NCI-H748 (cell line): ENCODE results near the gene SIL1.
A peak's percentile ranks its signal among the peaks of the same experiment; 100 is the strongest.
"Not testable (repeated sequence)": the region's sequence is repeated elsewhere in the genome, so short reads cannot be mapped to it uniquely, and the experiment has no call there.

Source experiments
- DNase-seq: peaks from one replicate; lab custom pipeline; 2025; ENCODE audit not compliant: unreplicated experiment; lab: John Stamatoyannopoulos, UW

SIL1 gene

GRCh38 chr5:138930371-138931097 is 267.6 kb downstream of the SIL1 start:
- DNase-seq = no peak

GRCh38 chr5:138929571-138929955 is 268.6 kb downstream of the SIL1 start:
- no peak for DNase-seq

- DNase-seq = no peak
Observed at GRCh38 chr5:138927979-138928378, 270.2 kb downstream of the SIL1 start.

- DNase-seq = no peak
Observed at GRCh38 chr5:138927544-138927943, 270.6 kb downstream of the SIL1 start.

- no peak for DNase-seq
Observed at GRCh38 chr5:138926688-138927448, 271.3 kb downstream of the SIL1 start.

- DNase-seq = no peak
Observed at GRCh38 chr5:138926257-138926656, 271.9 kb downstream of the SIL1 start.

- no peak for DNase-seq
Observed at GRCh38 chr5:138925090-138925635, 273.0 kb downstream of the SIL1 start.

GRCh38 chr5:138922494-138922893 is 275.7 kb downstream of the SIL1 start:
- no peak for DNase-seq

GRCh38 chr5:138921362-138921761 is 276.8 kb downstream of the SIL1 start:
- not testable (repeated sequence) for DNase-seq

GRCh38 chr5:138920181-138920580 is 278.0 kb downstream of the SIL1 start:
- no peak for DNase-seq

GRCh38 chr5:138918686-138919085 is 279.5 kb downstream of the SIL1 start:
- DNase-seq = no peak

- DNase-seq = no peak
Observed at GRCh38 chr5:138914338-138914737, 283.8 kb downstream of the SIL1 start.

- DNase-seq = no peak
Observed at GRCh38 chr5:138913773-138914172, 284.4 kb downstream of the SIL1 start.

- DNase-seq = no peak
Observed at GRCh38 chr5:138912093-138912492, 286.1 kb downstream of the SIL1 start.

GRCh38 chr5:138911441-138911840 is 286.7 kb downstream of the SIL1 start:
- DNase-seq = no peak

GRCh38 chr5:138910546-138911185 is 287.5 kb downstream of the SIL1 start:
- no peak for DNase-seq

- no peak for DNase-seq
Observed at GRCh38 chr5:138909734-138910133, 288.4 kb downstream of the SIL1 start.

GRCh38 chr5:138905541-138905940 is 292.6 kb downstream of the SIL1 start:
- no peak for DNase-seq

GRCh38 chr5:138903130-138903775 is 294.9 kb downstream of the SIL1 start:
- peak; percentile 10 for DNase-seq

- DNase-seq = no peak
Observed at GRCh38 chr5:138901716-138902115, 296.5 kb downstream of the SIL1 start.

GRCh38 chr5:138900281-138900965 is 297.7 kb downstream of the SIL1 start:
- DNase-seq = no peak
